HEK293T (cell line): ENCODE results near the gene TEX2.

Experiments
- CTCF ChIA-PET: fragments of 350-600 bp; formaldehyde crosslinking; extraction: SDS; loops from one replicate; lab custom pipeline; 2021; ENCODE audit warnings: antibody characterized with exemption, inconsistent platforms; lab: Yijun Ruan, JAX
- POLR2A ChIA-PET: fragments of 350-600 bp; formaldehyde crosslinking; extraction: SDS; loops from one replicate; lab custom pipeline; 2020; ENCODE audit warnings: antibody characterized with exemption, inconsistent platforms; lab: Yijun Ruan, JAX
- DNase-seq: peaks from one replicate; pipeline ENCODE4 v3.0.0; 2012; ENCODE audit warnings: mixed read lengths; ENCODE audit errors: extremely low spot score
- ARNT ChIP-seq: fragments of 450-650 bp; IDR thresholded peaks from 2 replicates; pipeline ENCODE4 v1.6.1; 2017; ENCODE audit warnings: mild to moderate bottlenecking
- BHLHE40 ChIP-seq: fragments of 450-650 bp; IDR thresholded peaks from 2 replicates; pipeline ENCODE4 v1.6.1; 2016; ENCODE audit warnings: mild to moderate bottlenecking, moderate library complexity, borderline replicate concordance
- CTBP1 ChIP-seq: fragments of 450-650 bp; IDR thresholded peaks from 2 replicates; pipeline ENCODE4 v1.6.1; 2016; ENCODE audit warnings: borderline replicate concordance
- ELF4 ChIP-seq: fragments of 450-650 bp; IDR thresholded peaks from 2 replicates; pipeline ENCODE4 v1.6.1; 2017; ENCODE audit warnings: antibody characterized with exemption
- FOXA1 ChIP-seq: fragments of 450-650 bp; IDR thresholded peaks from 2 replicates; pipeline ENCODE4 v1.6.1; 2016; ENCODE audit warnings: mild to moderate bottlenecking
- FOXK2 ChIP-seq: fragments of 450-650 bp; IDR thresholded peaks from 2 replicates; pipeline ENCODE4 v1.6.1; 2016; ENCODE audit warnings: mild to moderate bottlenecking
- FOXM1 ChIP-seq: fragments of 450-650 bp; IDR thresholded peaks from 2 replicates; pipeline ENCODE4 v1.6.1; 2017; ENCODE audit warnings: mild to moderate bottlenecking, borderline replicate concordance
- HDGF ChIP-seq: fragments of 450-650 bp; IDR thresholded peaks from 2 replicates; pipeline ENCODE4 v1.6.1; 2017; ENCODE audit warnings: antibody characterized with exemption, borderline replicate concordance
- L3MBTL2 ChIP-seq: fragments of 450-650 bp; conservative IDR thresholded peaks from 2 replicates; pipeline ENCODE4 v1.6.1; 2016; ENCODE audit warnings: mild to moderate bottlenecking
- LEF1 ChIP-seq: fragments of 450-650 bp; IDR thresholded peaks from 2 replicates; pipeline ENCODE4 v1.6.1; 2017; ENCODE audit warnings: mild to moderate bottlenecking, borderline replicate concordance
- NFRKB ChIP-seq: fragments of 450-650 bp; IDR thresholded peaks from 2 replicates; pipeline ENCODE4 v1.6.1; 2016; ENCODE audit warnings: mild to moderate bottlenecking, moderate library complexity
- PKNOX1 ChIP-seq: fragments of 450-650 bp; IDR thresholded peaks from 2 replicates; pipeline ENCODE4 v1.6.1; 2016
- SP1 ChIP-seq: fragments of 450-650 bp; IDR thresholded peaks from 2 replicates; pipeline ENCODE4 v1.6.1; 2017
- SUZ12 ChIP-seq: fragments of 450-650 bp; IDR thresholded peaks from 2 replicates; pipeline ENCODE4 v1.6.1; 2016; ENCODE audit warnings: mild to moderate bottlenecking
- TARDBP ChIP-seq: fragments of 450-650 bp; IDR thresholded peaks from 2 replicates; pipeline ENCODE4 v1.6.1; 2016
- ZNF384 ChIP-seq: fragments of 450-650 bp; IDR thresholded peaks from 2 replicates; pipeline ENCODE4 v1.6.1; 2016

The TEX2 gene

GRCh38 chr17:64202683-64203344 is 60.2 kb downstream of the TEX2 start:
- ChIA-PET POLR2A (no interaction called here), CTCF (interaction anchor here (1.2 kb wide), 1 partner anchor 139 kb away, joined by 3 read pairs; no protein-coding TSS in a partner anchor)
- TF ChIP-seq SP1 (no peak), SUZ12 (no peak), TARDBP (no peak), ZNF384 (no peak), NFRKB (no peak), LEF1 (no peak), BHLHE40 (no peak), FOXA1 (no peak), HDGF (no peak), FOXK2 (no peak), ARNT (no peak)
- no peak for DNase-seq

- POLR2A ChIA-PET, result interaction anchor here (1.1 kb wide), 1 partner anchor 17 kb away, joined by 3 read pairs; no protein-coding TSS in a partner anchor
- no peak for DNase-seq
- CTCF ChIA-PET, result interaction anchor here (0.6 kb wide), 1 partner anchor 17 kb away, joined by 3 read pairs; no protein-coding TSS in a partner anchor
- TF ChIP-seq PKNOX1, result no peak
- TF ChIP-seq FOXM1, result no peak
- no peak for TF ChIP-seq LEF1
- no peak for TF ChIP-seq ELF4
- no peak for TF ChIP-seq SP1
- no peak for TF ChIP-seq SUZ12
- no peak for TF ChIP-seq FOXA1
Measured at GRCh38 chr17:64200080-64201032, 62.7 kb downstream of the TEX2 start.

- ChIA-PET POLR2A (interaction anchor here (1.3 kb wide), 1 partner anchor 53 kb away, joined by 3 read pairs; no protein-coding TSS in a partner anchor), CTCF (no interaction called here)
- TF ChIP-seq ARNT (no peak), SP1 (no peak), ELF4 (no peak), SUZ12 (no peak), FOXK2 (no peak), L3MBTL2 (no peak), ZNF384 (no peak), BHLHE40 (no peak), FOXA1 (no peak), TARDBP (no peak), FOXM1 (no peak), PKNOX1 (no peak), LEF1 (no peak), CTBP1 (no peak)
- no peak for DNase-seq
Measured at GRCh38 chr17:64198331-64199090, 64.5 kb downstream of the TEX2 start.

GRCh38 chr17:64196601-64197000 is 66.5 kb downstream of the TEX2 start:
- DNase-seq, result no peak
- TF ChIP-seq L3MBTL2 (no peak), LEF1 (no peak), ELF4 (no peak), SP1 (no peak), HDGF (no peak), ARNT (no peak), FOXM1 (no peak), FOXA1 (no peak), SUZ12 (no peak)
- ChIA-PET CTCF (interaction anchor here (0.6 kb wide), 3 partner anchors 222 to 455 kb away, joined by 3 to 5 read pairs (median 3); no protein-coding TSS in a partner anchor), POLR2A (interaction anchor here (1.9 kb wide), 1 partner anchor 21 kb away, joined by 6 read pairs; no protein-coding TSS in a partner anchor)

- DNase-seq, result no peak
- ChIA-PET POLR2A (interaction anchor here (1.1 kb wide), 1 partner anchor 48 kb away, joined by 4 read pairs; no protein-coding TSS in a partner anchor), CTCF (no interaction called here)
- TF ChIP-seq NFRKB (no peak), PKNOX1 (no peak), LEF1 (no peak), FOXK2 (no peak), L3MBTL2 (no peak), TARDBP (no peak), HDGF (no peak), SUZ12 (no peak), ZNF384 (no peak), ARNT (no peak), CTBP1 (no peak), BHLHE40 (no peak), SP1 (no peak), FOXA1 (no peak), FOXM1 (no peak), ELF4 (no peak)
Measured at GRCh38 chr17:64193561-64193960, 69.5 kb downstream of the TEX2 start.
